OCI-LY3 (cell line): ENCODE data around the gene KYAT1.

Experiments
- CTCF ChIP-seq: fragments of 200-600, 300-600 bp; sonication (generic); IDR thresholded peaks from 2 replicates; pipeline ENCODE4 v1.5.1; 2014; ENCODE audit warnings: antibody characterized with exemption, low read length, low read depth
- EZH2phosphoT487 ChIP-seq: fragments of 200-600 bp; shearing (Covaris generic); IDR thresholded peaks from 2 replicates; pipeline ENCODE4 v1.6.1; 2018; ENCODE audit warnings: antibody characterized with exemption, mixed run types, low read depth

GRCh38 chr9:128809036-128809599 lies 72.6 kb downstream of the KYAT1 start:
- no peak for TF ChIP-seq CTCF
- no peak for TF ChIP-seq EZH2phosphoT487
